NCI-H1417 (cell line): ENCODE data around the gene MS4A3.
"Not testable (repeated sequence)": the region's sequence is repeated elsewhere in the genome, so short reads cannot be mapped to it uniquely, and the experiment has no call there.

Experiments
- DNase-seq, 3 experiments: peaks; one replicate each; lab custom pipeline; 2025; lab: John Stamatoyannopoulos, UW

MS4A3 gene, protein sequence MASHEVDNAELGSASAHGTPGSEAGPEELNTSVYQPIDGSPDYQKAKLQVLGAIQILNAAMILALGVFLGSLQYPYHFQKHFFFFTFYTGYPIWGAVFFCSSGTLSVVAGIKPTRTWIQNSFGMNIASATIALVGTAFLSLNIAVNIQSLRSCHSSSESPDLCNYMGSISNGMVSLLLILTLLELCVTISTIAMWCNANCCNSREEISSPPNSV

DNA sequence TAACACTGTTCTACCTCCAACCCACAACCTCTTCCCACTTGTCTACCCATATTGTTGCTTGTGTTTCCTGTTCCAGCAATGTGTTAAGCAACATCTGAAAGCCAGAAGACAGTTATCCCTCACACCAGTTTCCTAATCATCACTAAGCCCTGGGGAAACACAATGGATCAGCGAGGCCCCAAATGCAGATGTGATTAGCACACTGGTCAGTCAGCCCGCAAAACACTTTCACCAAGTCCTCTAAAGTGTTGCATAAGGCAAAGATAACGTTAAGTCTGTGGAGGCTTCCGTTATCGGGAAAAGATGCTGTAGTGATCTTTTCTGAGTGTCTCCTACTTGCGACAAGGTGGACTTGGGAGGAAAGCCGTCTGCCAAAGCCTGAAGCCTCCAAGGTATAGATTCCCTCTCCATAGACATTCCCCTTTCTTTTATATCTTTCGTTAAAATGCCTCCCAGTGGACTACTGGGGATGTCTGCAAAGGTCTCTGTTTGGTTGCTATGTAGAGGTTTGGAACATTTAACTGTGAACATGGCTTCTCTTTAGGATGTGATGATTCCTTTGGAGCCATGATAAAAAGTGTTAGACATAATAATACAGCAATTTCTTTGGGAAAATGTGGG is at the start of gene MS4A3:
Gene MS4A3, plus strand, starts transcription at position 317 of the 621 bp plus-strand sequence. CDS start 4,496 bp downstream, outside the sequence.
- DNase-seq, result no peak

DNA sequence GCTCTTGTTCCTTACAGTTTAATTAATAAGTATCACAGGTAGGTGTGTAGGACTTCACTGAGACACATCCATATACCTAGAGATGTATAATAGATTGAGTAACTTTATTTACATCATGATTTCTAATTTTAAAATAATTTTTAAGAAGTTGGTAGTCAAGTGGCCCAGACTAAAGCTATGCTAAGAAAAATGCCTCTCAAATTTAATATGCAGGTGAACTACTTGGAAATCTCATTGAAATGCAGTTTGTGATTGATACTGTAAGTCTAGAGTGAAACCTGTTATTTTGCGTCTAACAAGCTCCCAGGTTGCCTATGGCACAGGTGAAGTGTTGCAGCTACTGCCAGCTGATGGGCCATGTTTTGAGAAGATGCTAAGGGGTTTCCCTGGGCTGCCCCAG is 39.6 kb upstream of the MS4A3 start, which contains the start of gene OOSP4B:
Gene OOSP4B, plus strand, starts transcription at position 301 of the 400 bp plus-strand sequence.
- DNase-seq, result no peak

DNA sequence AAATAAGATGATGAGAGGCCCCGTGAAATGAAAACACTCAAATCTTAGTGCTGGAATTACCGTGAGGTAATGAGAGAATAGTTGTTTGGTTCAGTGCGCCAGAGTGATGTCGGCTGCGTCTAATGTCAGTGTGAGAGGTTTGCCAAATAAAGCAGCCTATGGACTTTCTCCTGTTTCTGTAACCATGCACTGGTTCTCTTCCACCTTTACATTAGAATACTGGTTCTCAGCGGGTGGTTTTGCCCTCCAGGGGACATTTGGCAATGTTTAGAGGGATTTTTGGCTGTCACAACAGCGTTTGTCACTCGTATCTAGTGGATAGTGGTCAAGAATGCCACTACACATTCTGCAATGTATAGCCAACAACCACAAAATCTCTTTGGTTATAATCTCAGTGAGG is 38.4 kb upstream of the MS4A3 start:
- no peak for DNase-seq

DNA sequence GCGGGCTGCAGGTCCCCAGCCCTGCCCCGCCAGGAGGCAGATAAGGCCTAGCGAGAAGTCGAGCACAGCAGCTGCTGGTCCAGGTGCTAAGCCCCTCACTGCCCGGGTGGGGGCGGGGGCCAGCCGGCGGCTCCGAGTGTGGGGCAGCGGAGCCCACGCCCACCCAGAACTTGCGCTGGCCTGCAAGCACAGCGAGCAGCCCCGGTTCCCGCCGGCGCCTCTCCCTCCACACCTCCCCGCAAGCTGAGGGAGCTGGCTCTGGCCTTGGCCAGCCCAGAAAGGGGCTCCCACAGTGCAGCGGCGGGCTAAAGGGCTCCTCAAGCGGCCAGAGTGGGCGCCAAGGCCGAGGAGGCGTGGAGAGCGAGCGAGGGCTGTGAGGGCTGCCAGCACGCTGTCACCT is 36.1 kb upstream of the MS4A3 start:
- DNase-seq, result not testable (repeated sequence)

DNA sequence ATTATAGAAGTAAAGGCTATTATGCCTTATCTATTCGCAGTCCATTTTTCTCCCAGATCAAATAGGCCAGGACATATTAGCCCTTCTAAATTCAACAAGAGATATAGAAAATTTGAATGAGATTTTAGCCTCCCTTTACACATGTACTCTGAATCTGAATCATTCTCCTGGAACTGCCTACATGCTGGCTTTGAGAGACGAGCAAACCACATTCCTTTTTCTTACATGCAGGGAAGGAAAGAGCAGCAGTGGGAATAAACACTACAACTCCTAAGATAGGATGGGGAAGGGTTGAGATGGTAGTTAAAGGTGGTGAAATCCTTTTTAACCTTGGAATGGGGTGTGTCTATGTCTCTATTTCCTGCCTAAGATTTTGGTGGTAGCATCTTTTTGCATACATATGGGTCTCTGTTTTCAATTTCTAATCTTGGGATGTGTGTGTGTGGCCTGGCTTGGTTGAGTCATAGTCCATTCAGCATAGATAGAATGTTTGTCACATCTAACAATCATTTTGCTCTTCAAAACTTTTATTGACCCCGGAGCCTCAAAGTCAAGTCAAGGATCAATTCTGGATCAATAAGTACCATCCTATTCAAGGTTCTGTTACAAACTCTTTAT is 27.3 kb upstream of the MS4A3 start:
- no peak for DNase-seq

DNA sequence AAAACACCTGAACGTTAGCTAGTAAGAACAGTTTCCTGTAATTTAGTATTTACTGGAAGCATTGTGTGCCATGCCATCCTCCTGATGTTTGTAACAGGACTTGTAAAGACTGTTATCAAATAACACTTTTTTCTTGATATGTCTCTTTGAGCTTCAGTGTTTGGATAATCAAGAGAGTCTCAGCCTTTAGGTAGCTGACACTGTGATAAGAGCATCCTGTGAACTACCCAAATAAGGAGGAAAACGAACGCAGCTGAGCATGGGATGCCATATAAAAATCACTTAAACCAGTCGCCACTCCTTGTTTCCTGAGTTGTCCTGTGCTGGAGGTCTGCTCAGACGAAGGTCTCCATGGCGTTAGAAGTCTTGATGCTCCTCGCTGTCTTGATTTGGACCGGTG is 16.4 kb upstream of the MS4A3 start, which contains the start of gene OOSP2:
Gene OOSP2, plus strand, starts transcription at position 301 of the 400 bp plus-strand sequence. Its CDS starts 51 bp downstream, at position 352.
- no peak for DNase-seq

DNA sequence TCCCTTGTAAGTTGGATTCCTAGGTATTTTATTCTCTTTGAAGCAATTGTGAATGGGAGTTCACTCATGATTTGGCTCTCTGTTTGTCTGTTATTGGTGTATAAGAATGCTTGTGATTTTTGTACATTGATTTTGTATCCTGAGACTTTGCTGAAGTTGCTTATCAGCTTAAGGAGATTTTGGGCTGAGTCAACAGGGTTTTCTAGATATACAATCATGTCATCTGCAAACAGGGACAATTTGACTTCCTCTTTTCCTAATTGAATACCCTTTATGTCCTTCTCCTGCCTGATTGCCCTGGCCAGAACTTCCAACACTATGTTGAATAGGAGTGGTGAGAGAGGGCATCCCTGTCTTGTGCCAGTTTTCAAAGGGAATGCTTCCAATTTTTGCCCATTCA is 6.0 kb upstream of the MS4A3 start:
- DNase-seq, result not testable (repeated sequence)

DNA sequence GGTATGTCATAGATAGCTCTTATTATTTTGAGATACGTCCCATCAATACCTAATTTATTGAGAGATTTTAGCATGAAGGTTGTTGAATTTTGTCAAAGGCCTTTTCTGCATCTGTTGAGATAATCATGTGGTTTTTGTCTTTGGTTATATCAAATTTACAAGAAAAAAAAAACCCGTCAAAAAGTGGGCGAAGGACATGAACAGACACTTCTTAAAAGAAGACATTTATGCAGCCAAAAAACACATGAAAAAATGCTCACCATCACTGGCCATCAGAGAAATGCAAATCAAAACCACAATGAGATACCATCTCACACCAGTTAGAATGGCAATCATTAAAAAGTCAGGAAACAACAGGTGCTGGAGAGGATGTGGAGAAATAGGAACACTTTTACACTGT is 5.6 kb upstream of the MS4A3 start:
- not testable (repeated sequence) for DNase-seq

DNA sequence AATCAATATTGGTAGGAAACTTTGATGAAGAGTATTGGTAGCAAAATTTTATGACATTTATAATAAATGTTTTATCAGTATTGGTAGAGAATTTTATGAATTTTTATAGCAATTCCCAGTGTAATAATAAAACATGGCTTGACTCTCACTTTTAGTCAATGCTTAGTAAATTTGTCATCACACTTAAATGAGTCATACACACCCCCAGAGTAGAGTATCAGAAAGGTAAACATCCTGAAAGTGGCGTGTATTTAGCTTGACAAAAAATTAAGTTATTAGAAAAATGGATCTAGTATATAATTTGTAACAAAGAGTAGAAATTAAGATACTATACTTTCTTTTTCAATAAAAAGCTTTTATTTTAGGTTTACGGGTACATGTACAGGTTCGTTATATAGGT is 2.6 kb downstream of the MS4A3 start:
- DNase-seq, result no peak

DNA sequence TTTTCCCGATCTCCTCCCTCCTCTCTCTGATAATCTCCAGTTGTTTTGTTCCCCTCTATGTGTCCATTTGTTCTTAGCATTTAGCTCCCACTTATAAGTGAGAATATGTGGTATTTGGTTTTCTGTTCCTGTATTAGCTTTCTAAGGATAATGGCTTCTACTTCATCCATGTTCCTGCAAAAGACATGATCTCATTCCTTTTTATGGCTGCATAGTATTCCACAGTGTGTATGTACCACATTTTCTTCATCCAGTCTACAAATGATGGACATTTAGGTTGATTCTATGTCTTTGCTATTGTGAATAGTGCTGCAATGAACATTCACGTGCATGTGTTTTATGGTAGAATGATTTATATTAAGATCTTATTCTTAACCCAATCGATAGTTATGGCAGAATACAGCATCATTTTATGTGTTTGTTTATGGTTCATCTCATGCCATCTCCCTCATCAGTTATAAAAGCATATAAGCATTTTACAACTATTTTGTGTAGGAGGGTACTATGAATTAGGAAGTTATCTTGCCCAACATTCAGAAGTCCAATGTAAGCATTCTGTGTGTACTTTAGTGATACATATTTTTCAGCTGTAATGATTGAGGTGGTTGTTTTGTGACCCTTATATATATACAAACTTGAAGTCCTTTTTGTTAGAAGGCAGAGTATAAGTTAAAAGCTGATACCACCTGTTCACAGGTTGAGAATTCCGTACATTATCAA is 3.2 kb downstream of the MS4A3 start:
- DNase-seq, result no peak

DNA sequence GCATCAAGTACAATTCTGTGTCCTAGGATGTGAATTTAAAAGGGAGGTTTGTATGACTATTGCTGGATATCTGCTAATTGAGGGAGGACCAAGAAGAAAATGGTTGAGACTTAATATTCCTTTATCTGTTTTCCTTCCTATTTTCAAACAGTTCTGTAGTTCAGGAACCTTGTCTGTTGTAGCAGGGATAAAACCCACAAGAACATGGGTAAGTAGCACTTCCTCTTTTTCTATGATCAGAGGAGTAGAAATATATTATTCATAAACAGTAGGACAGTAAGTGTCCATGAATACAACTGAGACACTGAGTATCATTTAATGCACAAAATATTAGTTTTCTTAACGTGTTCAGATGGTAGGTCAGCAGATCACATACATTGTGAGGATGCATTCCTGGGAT is 7.6 kb downstream of the MS4A3 start:
- no peak for DNase-seq

DNA sequence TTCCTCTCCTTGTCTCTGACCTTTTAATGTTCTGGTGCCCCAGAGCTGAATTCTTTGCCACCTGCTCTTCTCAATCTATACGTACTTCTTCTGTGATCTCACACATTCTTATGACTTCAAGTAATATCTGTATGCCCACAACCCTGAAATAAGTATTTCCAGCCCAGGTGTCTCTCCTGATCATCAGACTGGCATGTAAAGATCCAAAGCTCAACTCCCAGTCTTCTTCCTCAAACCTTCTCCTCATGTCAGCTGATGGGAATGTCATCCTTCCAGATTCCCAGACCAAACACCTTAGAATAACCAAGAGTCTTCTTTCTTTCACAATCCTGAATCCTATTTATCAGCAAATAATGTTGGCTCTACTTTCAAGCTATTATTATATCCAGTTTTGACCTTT is 9.3 kb downstream of the MS4A3 start:
- DNase-seq, result no peak

DNA sequence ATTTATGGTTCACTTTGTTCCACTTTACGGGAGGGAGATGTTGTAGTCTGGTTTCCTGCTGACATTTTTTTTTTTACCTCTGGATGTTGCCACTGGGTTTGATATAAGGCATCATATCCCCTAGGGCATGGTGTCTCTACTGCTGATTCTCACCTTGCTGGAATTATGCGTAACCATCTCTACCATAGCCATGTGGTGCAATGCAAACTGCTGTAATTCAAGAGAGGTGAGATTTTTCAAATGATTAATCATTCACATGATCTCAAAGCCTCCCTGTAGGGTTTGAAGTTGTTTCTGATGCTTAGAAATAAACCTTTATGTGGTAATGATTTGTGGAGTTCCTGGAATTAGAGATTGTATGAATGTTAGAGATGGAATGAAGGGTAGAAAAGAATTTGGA is 13.0 kb downstream of the MS4A3 start:
- DNase-seq, result no peak

DNA sequence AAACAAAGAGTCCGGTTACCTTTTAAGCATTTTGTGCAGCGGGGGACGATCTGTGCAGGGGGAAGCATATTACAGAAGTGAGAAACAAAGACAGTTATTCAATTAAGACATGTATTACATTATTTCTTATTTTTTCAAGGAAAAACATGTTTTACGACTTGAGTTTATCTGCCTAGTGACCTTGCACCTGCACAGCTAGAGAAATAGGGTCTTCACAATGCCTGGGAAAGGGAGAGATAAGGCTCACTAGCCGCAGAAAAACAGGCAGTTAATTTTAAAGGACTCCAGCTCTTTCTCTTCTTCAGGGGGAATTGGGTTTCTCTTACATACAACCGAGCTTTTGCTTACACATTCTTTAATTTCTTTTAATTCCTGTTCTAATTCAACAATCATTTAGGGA is 15.2 kb downstream of the MS4A3 start:
- DNase-seq, result not testable (repeated sequence)

DNA sequence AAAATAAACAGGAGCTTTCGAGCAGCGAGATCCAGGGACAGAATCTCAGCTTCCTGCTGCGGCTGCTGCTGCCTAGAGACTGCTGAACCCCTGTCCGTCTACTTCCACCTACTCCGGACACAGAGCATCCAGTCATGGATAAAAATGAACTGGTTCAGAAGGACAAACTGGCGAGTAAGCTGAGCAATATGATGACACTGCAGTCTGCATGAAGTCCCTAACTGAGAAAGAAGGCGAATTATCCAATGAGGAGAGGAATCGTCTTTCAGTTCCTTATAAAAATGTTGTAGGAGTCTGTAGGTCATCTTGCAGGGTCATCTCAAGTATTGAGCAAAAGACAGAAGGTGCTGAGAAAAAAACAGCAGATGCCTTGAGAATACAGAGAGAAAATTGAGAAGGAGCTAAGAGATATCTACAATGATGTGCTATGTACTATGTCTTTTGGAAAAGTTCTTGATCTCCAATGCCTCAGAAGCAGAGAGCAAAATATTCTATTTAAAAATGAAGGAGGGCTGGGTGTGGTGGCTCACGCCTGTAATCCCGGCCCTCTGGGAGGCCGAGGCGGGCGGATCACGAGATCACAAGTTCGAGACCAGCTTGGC is 20.9 kb downstream of the MS4A3 start:
- no peak for DNase-seq

DNA sequence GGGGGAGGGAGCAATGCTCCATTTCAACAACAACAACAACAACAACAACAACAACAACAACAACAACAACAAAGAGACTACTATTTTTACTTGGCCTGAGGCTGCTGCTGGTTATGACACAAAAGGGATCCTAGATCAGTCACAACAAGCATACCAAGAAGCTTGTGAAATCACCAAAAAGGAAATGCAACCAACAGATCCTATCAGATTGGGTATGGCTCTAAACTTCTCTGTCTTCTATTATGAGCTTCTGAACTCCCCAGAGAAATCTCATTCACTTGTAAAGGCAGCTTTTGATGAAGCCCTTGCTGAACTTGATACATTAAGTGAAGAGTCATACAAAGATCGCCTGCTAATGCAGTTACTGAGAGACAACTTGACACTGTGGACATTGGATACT is 21.5 kb downstream of the MS4A3 start:
- DNase-seq, result no peak

DNA sequence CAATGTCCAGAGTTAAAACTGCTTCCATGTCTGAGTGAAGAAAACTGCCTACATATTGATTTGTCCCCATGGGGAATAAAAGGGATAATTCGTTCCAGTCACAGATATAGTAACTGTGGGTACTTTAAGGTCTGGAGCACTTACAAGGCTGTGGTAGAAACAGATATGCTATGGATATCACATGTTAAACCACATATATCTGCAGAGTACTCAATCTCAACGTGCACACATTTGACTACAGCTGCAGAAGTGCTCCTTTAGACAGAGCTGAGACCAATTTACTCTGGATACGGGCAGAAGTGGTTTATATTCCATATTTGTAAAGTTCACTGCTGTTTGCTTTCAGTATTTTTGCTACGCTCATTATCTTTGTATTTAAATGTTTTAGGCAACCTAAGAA is 22.3 kb downstream of the MS4A3 start:
- no peak for DNase-seq

DNA sequence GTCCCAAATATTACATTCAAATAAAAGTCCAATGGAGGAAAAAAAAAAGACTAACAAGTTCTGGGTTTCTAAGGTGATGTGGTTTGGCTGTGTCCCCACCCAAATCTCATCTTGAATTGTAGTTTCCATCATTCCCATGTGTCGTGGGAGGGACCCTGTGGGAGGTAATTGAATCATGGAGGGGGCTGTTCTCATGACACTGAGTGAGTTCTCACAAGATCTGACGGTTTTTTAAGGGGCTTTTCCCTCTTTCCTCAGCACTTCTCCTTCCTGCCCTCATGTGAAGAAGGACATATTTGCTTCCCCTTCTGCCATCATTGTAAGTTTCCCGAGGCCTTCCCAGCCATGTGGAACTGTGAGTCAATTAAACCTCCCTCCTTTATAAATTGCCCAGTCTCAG is 24.1 kb downstream of the MS4A3 start:
- DNase-seq, result no peak

DNA sequence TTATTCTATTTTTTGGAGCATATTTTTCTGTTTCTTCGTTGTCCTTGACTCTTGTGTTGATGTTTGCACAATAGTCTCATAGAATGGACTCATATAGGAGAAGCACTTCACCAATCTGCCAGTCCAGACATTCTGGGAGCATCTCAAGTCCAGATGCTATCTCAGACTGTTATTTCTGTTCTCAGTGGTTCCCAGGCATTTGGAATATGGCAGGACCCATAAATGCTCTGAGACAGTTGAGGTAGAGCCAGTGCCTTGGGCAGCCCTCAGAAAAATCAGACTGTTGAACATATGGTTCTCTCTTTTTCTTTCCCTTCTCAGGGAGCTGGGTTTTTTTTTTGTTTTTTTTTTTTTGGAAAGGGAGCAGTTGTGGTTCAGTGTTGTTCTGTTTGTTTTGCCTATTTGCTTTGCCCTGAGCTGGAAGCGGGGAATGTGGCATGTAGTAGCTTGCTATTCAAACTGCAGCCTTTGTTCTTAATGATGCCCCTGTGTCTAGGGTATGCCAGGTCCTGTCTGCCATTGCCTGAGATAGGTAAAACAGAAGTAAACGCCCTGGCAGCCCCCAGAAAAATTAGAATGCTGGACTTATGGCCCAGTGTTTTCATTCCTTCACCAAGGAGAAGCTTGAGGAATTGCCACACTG is 28.3 kb downstream of the MS4A3 start:
- DNase-seq, result peak in 1 of 3 experiments; percentile 10

DNA sequence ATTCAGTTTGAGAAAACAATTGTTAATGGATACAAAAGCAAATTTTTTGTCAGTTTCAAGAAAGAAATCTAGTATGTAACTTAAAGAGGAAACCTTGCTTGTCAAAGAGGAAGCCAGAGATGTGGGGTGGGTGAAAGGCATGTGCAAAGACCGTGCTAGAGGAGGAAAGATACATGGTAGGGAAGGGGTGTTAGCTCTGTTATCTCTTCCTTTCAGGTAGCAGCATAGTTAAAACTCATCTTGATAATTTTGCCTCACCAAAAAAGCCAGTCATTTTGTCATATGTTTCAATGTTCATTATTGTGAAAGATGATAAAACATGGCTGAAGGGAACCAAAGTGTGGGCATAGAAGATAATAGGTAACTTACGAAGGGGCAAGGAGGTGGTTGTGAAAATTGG is 29.4 kb downstream of the MS4A3 start:
- no peak for DNase-seq

DNA sequence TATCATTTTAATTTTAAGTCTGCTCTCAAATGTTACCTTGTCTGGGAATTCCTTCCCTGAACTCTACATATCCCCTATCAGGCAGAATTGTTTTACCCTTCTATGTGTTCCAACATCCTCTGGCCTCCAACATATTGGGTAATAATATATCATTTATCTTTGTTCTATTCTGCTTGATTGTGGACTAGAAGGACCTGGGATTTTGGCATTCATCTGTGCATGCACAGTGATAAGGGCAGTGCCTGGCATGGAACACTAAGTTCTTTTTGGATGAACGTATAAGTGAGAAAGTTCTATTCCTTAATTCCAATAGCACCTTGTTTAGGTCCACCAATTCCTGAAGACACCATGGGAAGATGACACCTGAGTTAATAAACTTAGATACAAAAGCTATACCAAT is 30.8 kb downstream of the MS4A3 start:
- no peak for DNase-seq

DNA sequence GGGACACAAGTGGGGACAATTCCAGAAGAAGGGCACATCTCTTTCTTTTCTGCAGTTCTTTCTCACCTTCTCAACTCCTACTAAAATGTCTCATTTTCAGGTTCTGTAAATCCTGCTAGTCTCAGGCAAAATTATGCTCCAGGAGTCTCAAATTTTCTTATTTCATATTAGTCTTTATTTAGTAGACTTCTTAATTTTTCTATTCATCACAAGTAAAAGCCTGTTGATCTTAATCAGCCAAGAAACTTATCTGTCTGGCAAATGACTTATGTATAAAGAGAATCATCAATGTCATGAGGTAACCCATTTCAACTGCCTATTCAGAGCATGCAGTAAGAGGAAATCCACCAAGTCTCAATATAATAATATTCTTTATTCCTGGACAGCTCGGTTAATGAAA is 31.9 kb downstream of the MS4A3 start, which contains the start of gene MS4A2:
Gene MS4A2, plus strand, starts transcription at position 301 of the 400 bp plus-strand sequence. CDS start 102 bp downstream, outside the sequence.
- DNase-seq, result no peak
